HG03280 (cell line): ENCODE results near the gene ANO7.
A peak's percentile ranks its signal among the peaks of the same experiment; 100 is the strongest.

Source experiments
- ATAC-seq: cut with Tn5 transposase; IDR thresholded peaks from one replicate; pipeline ENCODE4 v1.9.1; 2021; ENCODE audit warnings: mild to moderate bottlenecking, moderate library complexity; ENCODE audit not compliant: unreplicated experiment

Gene ANO7

DNA sequence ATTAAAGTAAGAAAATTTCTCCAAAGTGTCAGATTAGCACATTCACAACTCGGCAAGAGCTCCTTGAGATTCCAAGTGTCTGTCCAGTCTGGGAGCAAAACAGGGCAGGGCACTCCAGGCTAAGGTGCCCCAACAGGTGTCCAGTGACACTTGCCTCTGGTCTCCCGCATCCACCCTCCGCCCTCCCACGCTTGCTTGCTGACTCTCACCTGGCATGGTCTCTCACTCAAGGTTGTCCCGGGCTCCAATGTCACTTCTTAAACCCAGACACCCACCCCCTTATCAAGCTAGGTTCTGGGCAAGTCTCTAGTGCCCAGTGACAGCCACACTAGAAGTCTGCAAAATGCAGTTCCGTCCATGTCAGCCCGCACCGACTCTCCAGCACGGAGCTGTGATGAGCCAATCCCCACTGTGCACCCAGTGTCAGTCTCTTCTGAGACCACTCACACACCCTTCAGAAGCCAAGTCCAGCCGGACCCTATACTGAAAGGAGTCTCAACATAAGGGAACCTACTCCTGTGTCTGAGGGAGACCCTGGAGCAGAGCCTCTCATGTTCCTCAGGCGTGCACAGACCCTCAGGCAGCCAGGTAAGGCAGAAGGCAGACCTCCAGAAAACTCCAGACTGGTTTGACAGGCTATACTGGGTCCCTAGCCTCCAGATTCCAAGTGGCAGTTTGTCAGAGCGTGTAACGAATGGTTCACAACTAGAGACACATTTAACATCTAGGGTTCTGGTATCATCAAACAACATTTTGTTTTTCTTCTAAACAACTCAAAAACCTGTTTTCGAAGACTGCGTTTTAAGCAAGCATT lies 81.4 kb downstream of the ANO7 start:
- ATAC-seq, result no peak

DNA sequence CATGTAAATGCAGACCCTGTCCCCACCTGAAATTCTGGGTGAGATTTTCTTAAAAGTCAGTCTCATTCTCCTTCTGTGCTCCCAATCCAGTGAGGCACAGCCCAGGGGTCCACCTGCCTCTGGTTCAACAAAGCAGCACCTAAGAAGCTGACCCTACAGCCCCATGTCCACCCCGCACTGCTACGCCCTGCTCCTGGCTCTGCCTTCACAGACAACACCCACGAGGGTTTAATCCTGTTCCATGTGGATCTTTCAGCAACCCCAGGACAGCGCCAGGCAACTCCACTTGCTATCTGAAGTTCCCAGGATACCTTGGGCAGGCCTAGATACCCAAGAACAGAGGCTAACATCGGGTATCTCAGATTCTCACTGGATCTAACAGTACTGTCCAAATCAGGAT lies 82.1 kb downstream of the ANO7 start:
- no peak for ATAC-seq

DNA sequence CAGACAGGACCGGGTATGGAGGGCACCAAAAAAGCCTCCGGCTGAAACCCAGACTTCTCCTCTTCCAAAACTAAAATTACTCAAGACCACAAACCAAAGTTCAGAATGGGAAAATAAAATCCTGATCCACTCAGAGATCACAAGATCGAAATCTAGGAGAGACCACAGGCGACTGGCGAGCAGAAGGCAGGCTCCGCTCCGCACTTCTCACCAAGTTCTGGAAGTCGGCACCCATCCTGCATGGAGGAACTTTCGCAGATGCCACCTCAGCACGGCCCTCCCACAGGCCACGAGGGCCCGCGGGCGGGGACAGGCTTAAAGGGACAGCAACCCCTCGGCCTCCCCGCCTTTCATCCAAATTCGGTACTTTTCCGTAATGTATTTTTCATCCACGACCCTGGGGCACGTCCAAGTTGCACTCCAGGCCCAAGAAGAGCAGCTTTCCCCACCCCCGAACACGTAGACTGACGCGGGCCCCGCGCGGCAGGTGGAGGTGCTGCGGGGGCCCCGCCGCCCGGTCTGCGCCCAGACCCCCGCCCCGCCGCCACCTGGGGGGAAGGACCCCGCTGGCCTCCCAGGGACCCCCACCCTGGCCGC lies 83.3 kb downstream of the ANO7 start:
- ATAC-seq, result peak; percentile 44

DNA sequence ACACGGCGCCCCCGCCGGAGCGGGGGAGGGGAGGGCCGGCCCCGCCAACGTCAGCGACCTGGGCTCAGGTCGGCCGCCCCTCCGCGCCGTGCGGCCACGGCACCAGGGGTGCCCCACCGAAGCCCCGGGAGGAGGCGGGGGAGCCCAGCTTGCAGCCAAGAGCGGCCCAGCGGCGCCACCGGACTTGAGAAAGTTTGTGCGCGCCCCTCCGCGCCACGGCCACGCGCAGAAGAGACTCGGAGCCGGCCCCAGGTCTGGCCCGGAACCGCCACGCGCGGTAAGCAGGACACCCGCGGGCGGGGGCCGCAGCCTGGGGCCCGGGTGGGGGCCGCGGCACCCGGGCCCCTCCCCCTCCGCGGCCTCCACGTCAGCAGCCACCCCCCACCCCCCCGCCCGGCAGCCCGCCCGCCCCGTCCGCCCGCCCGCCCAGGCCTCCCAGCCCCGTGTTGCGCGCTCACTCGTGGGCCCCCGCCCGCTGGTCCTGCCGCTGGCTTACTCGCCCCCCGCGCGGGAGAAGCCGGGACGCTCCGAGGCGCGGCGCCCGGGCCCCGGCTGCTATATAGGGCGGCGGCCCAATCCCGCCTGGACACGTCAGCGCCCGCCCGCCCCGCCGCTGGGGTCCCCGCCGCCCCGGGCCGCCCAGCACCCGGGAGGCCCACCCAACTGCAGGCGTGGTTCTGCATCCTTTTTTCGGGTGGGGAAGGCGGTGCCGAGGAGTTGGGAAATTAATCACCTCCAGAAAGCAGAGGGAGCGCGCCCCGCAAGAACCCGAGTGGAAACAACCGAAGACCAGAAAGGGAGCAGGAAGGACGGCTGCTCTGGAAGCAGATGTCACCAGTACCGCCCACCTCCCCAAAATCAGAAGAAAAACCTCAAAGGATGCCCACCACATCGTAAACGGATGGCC lies 84.1 kb downstream of the ANO7 start:
- peak; percentile 47 for ATAC-seq

DNA sequence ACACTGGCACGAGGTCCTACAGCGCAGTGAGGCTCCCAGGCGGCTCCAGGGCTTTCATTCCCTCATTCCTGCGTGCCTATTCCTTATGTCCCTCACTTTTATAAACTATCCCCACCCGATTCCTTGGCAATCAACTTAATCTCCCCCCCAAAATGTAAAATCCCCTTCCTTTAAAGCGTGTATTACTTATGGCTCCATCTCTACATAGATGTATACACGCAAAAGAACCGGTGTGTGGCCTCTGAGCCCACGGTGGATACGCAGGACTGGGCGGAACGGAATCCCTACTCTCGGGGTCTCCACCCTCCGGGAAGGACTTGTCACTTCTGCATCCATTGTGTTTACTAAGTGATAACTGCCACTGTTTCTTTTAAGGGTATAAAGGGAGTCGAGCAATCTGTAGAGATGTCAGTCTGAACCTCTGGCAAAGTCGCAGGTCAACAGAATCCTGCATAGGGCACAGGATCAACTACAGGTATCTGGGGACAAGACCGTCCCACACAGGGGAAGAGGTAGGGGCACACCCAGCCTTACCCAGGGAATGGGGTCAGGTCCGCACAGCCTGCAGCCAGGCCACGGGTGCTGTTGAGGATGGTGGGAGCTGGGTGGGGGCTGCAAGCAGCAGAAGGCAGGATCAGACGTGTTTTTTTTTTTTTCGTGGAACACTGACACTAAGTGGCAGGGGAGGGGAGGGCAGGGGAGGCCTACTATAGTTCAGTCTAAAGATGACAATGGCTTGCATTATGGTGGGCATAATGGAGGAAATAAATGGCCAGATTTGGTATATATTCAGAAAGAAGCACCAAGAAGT lies 84.9 kb downstream of the ANO7 start:
- no peak for ATAC-seq

DNA sequence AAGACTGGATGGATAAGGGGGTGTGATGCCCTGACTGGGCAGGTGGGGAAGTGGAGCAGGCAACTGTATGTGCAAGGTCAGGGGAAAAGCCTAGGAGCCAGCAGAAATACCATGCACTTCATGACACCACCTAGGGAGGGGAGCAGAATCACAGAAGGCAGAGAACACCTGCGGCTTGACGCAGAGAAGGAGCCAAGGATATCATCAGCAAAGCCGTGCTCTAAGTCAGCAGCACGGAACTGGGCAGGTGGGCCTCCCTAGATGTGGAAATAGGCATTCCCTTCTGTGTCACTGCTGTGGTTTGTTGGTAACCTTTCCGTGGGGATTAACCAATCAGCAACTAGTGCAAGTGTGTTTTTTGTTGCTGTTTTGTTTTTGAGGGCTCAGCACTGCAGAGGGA lies 85.7 kb downstream of the ANO7 start:
- ATAC-seq, result no peak
